NT2/D1 (cell line): ENCODE data around the gene FGFBP2.

ENCODE experiments used
- DNase-seq: peaks from one replicate; pipeline ENCODE4 v3.0.0-alpha.2; 2011; ENCODE audit warnings: low read depth, low spot score
- H3K27me3 ChIP-seq: 2 replicates; pipeline ENCODE4 v1.6.0; 2011; ENCODE audit warnings: mild to moderate bottlenecking; ENCODE audit not compliant: insufficient read length, insufficient read depth
- H3K36me3 ChIP-seq: 2 replicates; pipeline ENCODE4 v1.6.1; 2011; ENCODE audit warnings: mild to moderate bottlenecking, low read length, mixed read lengths; ENCODE audit not compliant: insufficient read depth, insufficient read length
- H3K4me1 ChIP-seq: 2 replicates; pipeline ENCODE4 v1.5.1; 2011; ENCODE audit not compliant: insufficient read depth, insufficient read length
- H3K4me3 ChIP-seq: 2 replicates; pipeline ENCODE4 v1.5.1; 2011; ENCODE audit warnings: low read depth; ENCODE audit not compliant: insufficient read length
- H3K9ac ChIP-seq: 2 replicates; pipeline ENCODE4 v1.6.0; 2011; ENCODE audit warnings: low read depth; ENCODE audit not compliant: insufficient read length
- H3K9me3 ChIP-seq: 2 replicates; pipeline ENCODE4 v1.5.1; 2011; ENCODE audit warnings: mild to moderate bottlenecking, low read length; ENCODE audit not compliant: insufficient read depth
- SUZ12 ChIP-seq: IDR thresholded peaks from 2 replicates; pipeline ENCODE4 v1.6.1; 2011; ENCODE audit not compliant: insufficient read length, insufficient read depth; ENCODE audit errors: extremely low read depth
- YY1 ChIP-seq: IDR thresholded peaks from 2 replicates; pipeline ENCODE4 v1.6.1; 2011; ENCODE audit not compliant: insufficient read length, insufficient read depth
- ZNF274 ChIP-seq: IDR thresholded peaks from 2 replicates; pipeline ENCODE4 v1.6.1; 2011; ENCODE audit warnings: mild to moderate bottlenecking, low read depth, low read length

Gene FGFBP2, protein sequence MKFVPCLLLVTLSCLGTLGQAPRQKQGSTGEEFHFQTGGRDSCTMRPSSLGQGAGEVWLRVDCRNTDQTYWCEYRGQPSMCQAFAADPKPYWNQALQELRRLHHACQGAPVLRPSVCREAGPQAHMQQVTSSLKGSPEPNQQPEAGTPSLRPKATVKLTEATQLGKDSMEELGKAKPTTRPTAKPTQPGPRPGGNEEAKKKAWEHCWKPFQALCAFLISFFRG

GRCh38 chr4:15963001-15963451 is at the start of gene FGFBP2:
TSS of gene FGFBP2 (minus strand) at chr4:15963175. CDS start at chr4:15963129, 46 bp downstream.
- peaks cover 3% of the 10 kb centered on the region for H3K36me3 ChIP-seq
- H3K4me1 ChIP-seq: peaks cover 10% of the 10 kb centered on the region
- no peak within 1 kb of the TSS for H3K4me3 ChIP-seq
- no peak for TF ChIP-seq SUZ12
- no peak for TF ChIP-seq ZNF274
- TF ChIP-seq YY1: no peak
- peak; percentile 63 for DNase-seq
- H3K27me3 ChIP-seq: no peaks in the 10 kb centered on the region
- no peak within 1 kb of the TSS for H3K9ac ChIP-seq
- peaks cover 9% of the 10 kb centered on the region; the same call in 1 of the 2 replicates for H3K9me3 ChIP-seq

- no peaks in the 10 kb centered on the region for H3K9me3 ChIP-seq
- no peak for TF ChIP-seq YY1
- TF ChIP-seq SUZ12: no peak
- TF ChIP-seq ZNF274: no peak
- no peak overlapping the region for H3K9ac ChIP-seq
- no peak overlapping the region for H3K4me3 ChIP-seq
- no peaks in the 10 kb centered on the region for H3K27me3 ChIP-seq
- no peak for DNase-seq
- peaks cover 45% of the 10 kb centered on the region for H3K36me3 ChIP-seq
- H3K4me1 ChIP-seq: no peaks in the 10 kb centered on the region
Observed at GRCh38 chr4:16011173-16011572, 48.2 kb upstream of the FGFBP2 start.

GRCh38 chr4:16009153-16009552 is 46.2 kb upstream of the FGFBP2 start:
- no peaks in the 10 kb centered on the region for H3K27me3 ChIP-seq
- H3K4me3 ChIP-seq: no peak overlapping the region
- no peak for TF ChIP-seq SUZ12
- no peak for TF ChIP-seq ZNF274
- TF ChIP-seq YY1: no peak
- H3K36me3 ChIP-seq: peaks cover 44% of the 10 kb centered on the region
- no peaks in the 10 kb centered on the region for H3K9me3 ChIP-seq
- H3K4me1 ChIP-seq: no peaks in the 10 kb centered on the region
- no peak overlapping the region for H3K9ac ChIP-seq
- no peak for DNase-seq

DNA sequence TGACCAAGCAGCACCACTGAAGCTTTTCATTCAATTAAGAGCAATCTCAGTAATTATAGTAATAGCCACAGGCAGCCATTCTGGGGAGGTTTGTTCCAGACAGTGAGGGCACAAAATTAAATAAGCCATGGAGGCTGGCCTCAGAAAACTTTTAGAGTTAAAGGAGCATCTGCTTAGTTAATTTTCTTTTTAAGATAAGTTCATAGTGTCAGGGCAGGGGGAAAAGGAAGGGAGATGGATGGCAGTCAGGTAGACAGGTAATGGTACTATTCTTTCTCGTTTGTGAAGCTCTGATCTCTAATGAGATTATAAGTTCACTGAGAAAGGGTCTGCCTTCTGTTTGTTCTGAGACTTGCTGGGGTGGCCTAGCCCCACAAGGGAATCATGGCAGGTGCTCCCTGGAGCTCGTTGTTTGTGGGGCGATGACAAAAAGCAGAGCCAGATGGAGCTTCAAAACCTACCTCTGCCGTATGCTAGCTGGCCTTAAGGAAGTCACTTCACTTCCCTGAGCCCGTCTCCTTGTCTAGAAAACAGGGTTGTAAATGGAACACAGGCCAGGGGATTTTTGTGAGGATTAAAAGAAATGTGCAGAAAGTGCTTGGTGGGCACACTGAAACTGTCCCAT is 44.6 kb upstream of the FGFBP2 start:
- DNase-seq: no peak
- peaks cover 36% of the 10 kb centered on the region for H3K36me3 ChIP-seq
- TF ChIP-seq ZNF274: no peak
- TF ChIP-seq YY1: no peak
- TF ChIP-seq SUZ12: no peak

DNA sequence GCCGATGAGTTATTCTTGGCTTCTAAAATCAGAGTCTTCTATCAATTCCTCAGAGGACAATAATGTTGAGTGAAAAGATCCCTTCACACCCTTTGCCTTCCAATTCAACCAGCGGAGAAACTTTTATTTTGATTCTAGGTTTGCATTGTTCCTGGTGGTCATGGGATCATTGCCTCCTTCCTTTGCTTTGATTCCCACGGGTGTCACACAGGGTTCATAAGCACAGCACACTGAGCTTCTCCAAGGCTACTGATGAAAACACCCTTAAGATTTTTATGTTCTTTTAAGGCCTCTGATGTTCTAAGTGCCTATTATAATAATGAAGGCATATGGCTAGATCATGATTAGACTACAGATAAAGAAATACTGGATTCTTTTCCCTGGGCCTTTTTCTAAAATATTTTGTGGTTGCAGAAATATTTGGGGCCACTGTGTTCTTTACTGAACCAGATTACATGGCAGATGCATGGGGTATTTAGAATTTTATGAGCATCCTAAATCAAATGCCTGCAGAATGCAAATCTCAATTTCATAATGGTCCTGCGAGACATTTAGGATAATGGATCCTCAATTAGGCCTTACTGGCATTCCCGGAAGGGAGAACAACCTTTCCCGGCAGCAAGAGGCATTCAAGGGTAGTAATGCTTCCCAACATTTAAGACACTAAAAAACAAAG is 43.9 kb upstream of the FGFBP2 start:
- TF ChIP-seq SUZ12: no peak
- TF ChIP-seq YY1: no peak
- no peak for TF ChIP-seq ZNF274
- no peak overlapping the region for H3K4me3 ChIP-seq
- no peaks in the 10 kb centered on the region for H3K4me1 ChIP-seq
- H3K9me3 ChIP-seq: no peaks in the 10 kb centered on the region
- DNase-seq: no peak
- H3K9ac ChIP-seq: no peak overlapping the region
- no peaks in the 10 kb centered on the region for H3K27me3 ChIP-seq
- peaks cover 34% of the 10 kb centered on the region for H3K36me3 ChIP-seq

More for the DNA sequence above, 44.6 kb upstream of the FGFBP2 start:
- H3K9me3 ChIP-seq: no peaks in the 10 kb centered on the region
- no peak overlapping the region for H3K4me3 ChIP-seq
- H3K9ac ChIP-seq: no peak overlapping the region
- H3K4me1 ChIP-seq: no peaks in the 10 kb centered on the region
- H3K27me3 ChIP-seq: no peaks in the 10 kb centered on the region

DNA sequence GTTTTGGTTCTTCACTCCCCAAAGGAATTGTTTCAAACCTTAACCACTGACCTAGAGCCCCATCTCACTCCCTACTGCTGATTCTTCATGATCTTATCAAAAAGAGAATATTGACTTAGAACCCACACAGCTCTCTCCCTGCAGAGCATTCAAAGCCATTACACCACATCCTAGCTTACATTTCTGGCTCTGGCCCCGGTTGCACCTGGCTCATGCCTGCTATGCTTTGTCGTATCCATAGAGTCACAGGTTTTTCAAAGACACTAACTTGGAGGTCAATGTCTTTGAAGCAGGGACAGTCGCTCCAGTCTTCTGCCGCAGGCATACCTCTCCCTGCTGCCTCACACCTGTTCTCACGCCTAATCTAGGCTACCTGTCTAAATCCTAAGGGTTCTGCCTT is 42.7 kb upstream of the FGFBP2 start:
- Histone ChIP-seq H3K36me3 (peaks cover 25% of the 10 kb centered on the region), H3K4me1 (peaks cover 5% of the 10 kb centered on the region), H3K27me3 (no peaks in the 10 kb centered on the region), H3K9ac (no peak overlapping the region), H3K4me3 (no peak overlapping the region), H3K9me3 (no peaks in the 10 kb centered on the region)
- TF ChIP-seq YY1 (no peak), SUZ12 (no peak)
- no peak for DNase-seq

DNA sequence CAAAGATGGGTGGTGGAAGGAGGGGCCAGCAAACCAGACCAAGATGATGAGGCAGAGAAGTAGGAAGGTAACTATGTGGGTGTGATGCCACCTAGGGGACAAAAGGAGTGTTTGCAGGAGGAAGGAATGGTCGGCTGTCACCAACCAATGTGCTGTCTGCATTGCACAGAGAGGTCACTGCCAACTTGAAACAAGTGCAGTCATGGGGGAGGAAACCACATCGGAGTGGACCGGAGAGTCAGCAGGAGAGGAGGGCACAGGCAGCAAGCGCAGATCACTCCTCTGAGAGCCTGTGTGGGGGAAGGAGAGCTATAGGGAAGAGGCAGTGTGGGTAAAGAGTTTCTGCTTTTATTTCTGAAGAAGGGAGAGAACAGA is 38.5 kb upstream of the FGFBP2 start:
- TF ChIP-seq YY1 (no peak), SUZ12 (no peak), ZNF274 (no peak)
- no peaks in the 10 kb centered on the region for H3K9me3 ChIP-seq
- peak overlapping the region; percentile 23 for H3K9ac ChIP-seq

More for the DNA sequence above, 38.5 kb upstream of the FGFBP2 start:
- no peak overlapping the region for H3K4me3 ChIP-seq
- peak; percentile 63 for DNase-seq
- no peaks in the 10 kb centered on the region for H3K27me3 ChIP-seq
- H3K4me1 ChIP-seq: peaks cover 5% of the 10 kb centered on the region
- H3K36me3 ChIP-seq: peaks cover 26% of the 10 kb centered on the region
